Right kidney (tissue), 1 donor: ENCODE measurements around the gene PPP1R14B.
"Not testable (repeated sequence)": the region's sequence is repeated elsewhere in the genome, so short reads cannot be mapped to it uniquely, and the experiment has no call there.

Experiments
- DNase-seq: peaks from one replicate; pipeline ENCODE4 v3.0.0-alpha.2; 2016

Gene PPP1R14B

GRCh38 chr11:64247729-64248531 lies 1.2 kb upstream of the PPP1R14B start:
- peak; percentile 85 for DNase-seq

- DNase-seq, result not testable (repeated sequence)
Measured at GRCh38 chr11:64246621-64246870, 197 bp downstream of the PPP1R14B start.

- peak; percentile 56 for DNase-seq
Measured at GRCh38 chr11:64245797-64246620, 734 bp downstream of the PPP1R14B start.

GRCh38 chr11:64245401-64245796 lies 1.3 kb downstream of the PPP1R14B start:
- DNase-seq, result no peak

GRCh38 chr11:64244966-64245365 lies 1.8 kb downstream of the PPP1R14B start:
- DNase-seq, result no peak

GRCh38 chr11:64244107-64244506 lies 2.6 kb downstream of the PPP1R14B start:
- DNase-seq, result no peak

GRCh38 chr11:64243236-64243854 lies 3.4 kb downstream of the PPP1R14B start:
- no peak for DNase-seq

GRCh38 chr11:64241491-64242374 lies 5.0 kb downstream of the PPP1R14B start:
- DNase-seq, result peak; percentile 91

- peak; percentile 93 for DNase-seq
Measured at GRCh38 chr11:64241241-64241490, 5.6 kb downstream of the PPP1R14B start.

- no peak for DNase-seq
Measured at GRCh38 chr11:64240435-64241240, 6.1 kb downstream of the PPP1R14B start, which contains the start of gene FKBP2. TSS of gene FKBP2 (plus strand) at chr11:64241095. CDS start at chr11:64242388, 1,293 bp downstream.

GRCh38 chr11:64239662-64240434 lies 6.9 kb downstream of the PPP1R14B start:
- DNase-seq, result no peak

GRCh38 chr11:64238999-64239398 lies 7.7 kb downstream of the PPP1R14B start:
- no peak for DNase-seq

GRCh38 chr11:64238076-64238475 lies 8.7 kb downstream of the PPP1R14B start:
- DNase-seq, result no peak

GRCh38 chr11:64237484-64237951 lies 9.2 kb downstream of the PPP1R14B start:
- DNase-seq, result no peak

GRCh38 chr11:64235437-64236161 lies 11.1 kb downstream of the PPP1R14B start:
- no peak for DNase-seq

- peak; percentile 77 for DNase-seq
Measured at GRCh38 chr11:64234647-64235379, 11.9 kb downstream of the PPP1R14B start.

GRCh38 chr11:64233913-64234586 lies 12.7 kb downstream of the PPP1R14B start, which contains the start of gene VEGFB:
TSS of gene VEGFB (plus strand) at chr11:64234584. CDS start at chr11:64234834, 250 bp downstream.
- DNase-seq, result peak; percentile 80

- DNase-seq, result no peak
Measured at GRCh38 chr11:64232967-64233315, 13.8 kb downstream of the PPP1R14B start.
